D721Med (cell line): ENCODE data around the gene PRPH2.

ENCODE experiments used
- DNase-seq: peaks from one replicate; pipeline ENCODE4 v3.0.0; 2011; ENCODE audit warnings: low spot score; ENCODE audit not compliant: insufficient read length
- FAIRE-seq: peaks from 2 replicates; lab custom pipeline; 2011; peaks lifted over from hg19 to GRCh38; lab: Jason Lieb, UNC
- CTCF ChIP-seq: IDR thresholded peaks from 2 replicates; pipeline ENCODE4 v1.5.1; 2012; ENCODE audit warnings: mild to moderate bottlenecking, control low read depth; ENCODE audit not compliant: insufficient read depth; ENCODE audit errors: missing control alignments

PRPH2 gene

DNA sequence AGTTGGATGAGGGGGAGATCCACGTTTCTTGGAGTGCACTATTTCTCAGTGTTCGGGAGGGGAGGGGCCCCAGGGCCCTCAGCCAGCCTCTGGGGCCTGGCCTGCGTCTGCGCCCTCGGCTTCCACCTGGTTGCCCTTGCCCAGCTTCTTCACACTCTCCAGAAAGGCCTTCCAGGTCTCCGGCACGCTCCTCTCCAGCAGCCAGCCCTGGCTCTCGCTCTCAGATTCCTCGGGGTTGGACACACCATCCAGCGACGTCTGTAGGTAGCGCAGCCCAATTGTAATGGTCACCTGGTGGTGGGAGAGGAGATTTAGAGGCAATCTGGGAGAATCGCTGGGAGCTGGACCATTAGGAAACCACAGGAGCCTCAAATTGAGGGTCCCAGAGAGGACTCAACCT lies 24.2 kb downstream of the PRPH2 start:
- TF ChIP-seq CTCF: no peak
- no peak for FAIRE-seq
- no peak for DNase-seq

DNA sequence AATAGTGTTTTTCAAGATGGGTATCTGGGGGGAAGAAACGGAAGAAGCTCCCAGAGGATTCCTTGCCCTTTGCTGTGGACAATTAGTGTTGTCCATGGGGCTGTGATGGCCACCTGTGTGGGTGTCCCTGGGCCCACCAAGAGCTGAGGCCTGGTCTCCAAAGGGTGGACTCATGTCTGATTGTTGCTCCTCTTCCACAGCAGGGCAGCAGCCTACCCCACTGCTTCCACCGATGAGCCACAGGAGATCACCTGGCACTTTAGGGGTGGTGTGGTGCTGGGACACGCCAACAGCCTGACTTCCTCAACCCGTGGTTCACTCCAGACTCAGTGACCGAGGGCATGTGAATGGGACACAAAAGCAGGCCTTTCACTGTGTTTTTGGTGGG lies 25.1 kb downstream of the PRPH2 start:
- FAIRE-seq (no peak), DNase-seq (no peak)
- no peak for TF ChIP-seq CTCF

GRCh38 chr6:42696526-42697267 lies 25.7 kb downstream of the PRPH2 start:
- FAIRE-seq (no peak), DNase-seq (no peak)
- TF ChIP-seq CTCF: no peak

DNA sequence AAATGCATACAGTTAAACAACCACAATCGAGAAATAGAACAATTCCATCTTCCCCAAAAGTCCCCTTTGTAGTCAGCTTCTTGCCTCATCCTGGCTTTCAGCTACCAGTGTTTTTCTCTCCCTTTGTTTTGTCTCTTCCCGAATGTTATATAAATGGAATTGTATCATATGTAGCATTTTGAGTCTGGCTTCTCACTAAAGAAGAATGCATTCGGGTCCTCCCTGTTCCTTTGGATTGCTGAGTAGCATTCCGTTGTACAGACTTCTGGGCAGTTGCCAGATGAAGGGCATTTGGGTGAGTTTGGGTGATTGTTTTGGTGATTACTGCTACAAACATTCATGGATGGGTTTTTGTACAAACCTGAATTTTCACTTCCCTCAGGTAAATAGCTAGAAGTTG lies 27.8 kb downstream of the PRPH2 start:
- DNase-seq: no peak
- TF ChIP-seq CTCF: no peak
- no peak for FAIRE-seq

- no peak for FAIRE-seq
- no peak for TF ChIP-seq CTCF
- no peak for DNase-seq
Observed at GRCh38 chr6:42693725-42694323, 28.6 kb downstream of the PRPH2 start.

DNA sequence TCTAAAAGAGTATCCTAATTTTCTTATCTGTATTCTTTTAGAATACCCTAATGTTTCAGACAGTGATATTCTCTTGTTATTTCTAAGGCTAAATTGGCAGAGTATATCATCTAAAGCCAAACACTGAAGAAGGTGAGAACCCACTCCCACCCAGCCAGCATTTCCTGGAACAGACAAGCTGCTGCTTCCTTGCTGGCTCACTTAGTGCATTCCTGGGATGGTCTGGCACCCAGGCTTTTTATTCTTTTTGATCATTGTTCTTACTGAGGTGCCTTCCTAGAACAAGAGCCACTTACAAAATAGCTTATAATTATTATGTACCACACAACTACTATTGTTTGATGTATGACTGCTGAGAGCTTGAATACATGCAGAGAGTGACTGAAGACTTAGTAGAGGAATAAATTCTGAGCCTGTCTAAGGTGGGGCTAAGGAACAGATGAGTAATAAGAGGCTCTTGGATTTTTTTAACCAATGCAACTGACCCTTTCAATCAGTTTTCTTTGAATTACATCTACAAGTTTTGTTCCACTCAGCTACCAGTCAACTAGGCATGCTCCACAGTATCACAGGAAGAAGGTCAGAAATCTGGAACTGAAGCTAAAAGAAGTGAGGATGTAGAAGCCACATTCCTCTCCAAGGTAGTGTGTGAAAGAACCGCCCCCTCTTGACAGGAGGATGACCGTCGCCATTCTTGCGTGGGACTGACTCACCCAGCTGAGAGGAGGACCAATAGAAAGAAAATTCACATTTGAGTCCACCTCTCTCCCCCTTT lies 30.1 kb downstream of the PRPH2 start:
- no peak for TF ChIP-seq CTCF
- FAIRE-seq (no peak), DNase-seq (no peak)

- TF ChIP-seq CTCF: no peak
- FAIRE-seq (no peak), DNase-seq (no peak)
Observed at GRCh38 chr6:42690872-42691271, 31.5 kb downstream of the PRPH2 start.
